H1 (cell line): ENCODE measurements around the gene VMA21. TPM values are rescaled to one million over a fixed set of nuclear protein-coding genes. Genes with fewer than 3 reads are reported as not detected.

Experiments
- CTCF ChIA-PET: fragments of 300-600 bp; sonication (Branson Sonifier 250); formaldehyde crosslinking; loops from one replicate; lab custom pipeline; 2021; ENCODE audit not compliant: partially characterized antibody; lab: Charles Lee
- POLR2A ChIA-PET: fragments of 300-600 bp; sonication (Branson Sonifier 250); formaldehyde crosslinking; loops from one replicate; lab custom pipeline; 2021; ENCODE audit warnings: inconsistent platforms; ENCODE audit not compliant: partially characterized antibody; lab: Charles Lee
- DNase-seq, 2 experiments: peaks; one replicate each; pipeline versions ENCODE4 v3.0.0 to v3.0.0-alpha.2; 2010 to 2022; ENCODE audit warnings: low spot score in 2 of 2, low read depth in 1 of 2, mixed read lengths in 1 of 2
- FAIRE-seq: peaks from 2 replicates; lab custom pipeline; 2011; peaks lifted over from hg19 to GRCh38; lab: Jason Lieb, UNC
- H2AFZ ChIP-seq: 2 replicates; pipeline ENCODE4 v1.8.1; 2012; ENCODE audit warnings: low read length, inconsistent platforms
- H2AK5ac ChIP-seq: 2 replicates; pipeline ENCODE4 v1.6.1; 2013; ENCODE audit warnings: low read depth, low read length
- H2BK120ac ChIP-seq: replicated peaks from 2 replicates; pipeline ENCODE3; 2013; ENCODE audit warnings: low read depth, low read length, inconsistent platforms
- H2BK12ac ChIP-seq: 2 replicates; pipeline ENCODE4 v1.6.1; 2013; ENCODE audit warnings: low read depth, low read length
- H2BK15ac ChIP-seq: 2 replicates; pipeline ENCODE4 v1.6.1; 2013; ENCODE audit warnings: low read length
- H2BK20ac ChIP-seq: 2 replicates; pipeline ENCODE4 v1.6.1; 2013; ENCODE audit warnings: low read length
- H2BK5ac ChIP-seq: 2 replicates; pipeline ENCODE4 v1.6.1; 2013; ENCODE audit warnings: low read depth, low read length
- H3K14ac ChIP-seq: 2 replicates; pipeline ENCODE4 v1.6.1; 2013; ENCODE audit warnings: inconsistent platforms; ENCODE audit not compliant: insufficient read length
- H3K18ac ChIP-seq: 2 replicates; pipeline ENCODE4 v1.6.1; 2013; ENCODE audit warnings: low read length; ENCODE audit errors: extremely low read depth
- H3K23ac ChIP-seq: 2 replicates; pipeline ENCODE4 v1.6.1; 2013; ENCODE audit warnings: inconsistent platforms; ENCODE audit not compliant: insufficient read length
- H3K23me2 ChIP-seq: 2 replicates; pipeline ENCODE4 v1.6.1; 2013; ENCODE audit warnings: low read depth, low read length
- H3K27ac ChIP-seq: 2 replicates; pipeline ENCODE4 v1.6.1; 2011; ENCODE audit warnings: low read depth, low read length, inconsistent platforms
- H3K27me3 ChIP-seq, 4 experiments: replicated peaks in 1 of 4; 1 replicate in 1 of 4; 2 replicates in 3 of 4; pipeline versions ENCODE4 v1.6.1 to v1.8.1; 2011 to 2013; ENCODE audit warnings: low read length in 3 of 4, mild to moderate bottlenecking in 3 of 4, inconsistent platforms in 2 of 4, mixed read lengths in 2 of 4, moderate library complexity in 1 of 4; ENCODE audit not compliant: control insufficient read depth in 3 of 4, insufficient read depth in 3 of 4; ENCODE audit errors: extremely low read depth in 1 of 4
- H3K36me3 ChIP-seq, 4 experiments: 2 replicates each; pipeline versions ENCODE4 v1.6.1 to v1.8.1; 2011 to 2013; ENCODE audit warnings: mild to moderate bottlenecking in 4 of 4, low read length in 3 of 4, moderate library complexity in 2 of 4, control low read depth in 1 of 4, inconsistent platforms in 1 of 4; ENCODE audit not compliant: insufficient read depth in 4 of 4, control insufficient read depth in 2 of 4
- H3K4ac ChIP-seq: replicated peaks from 2 replicates; pipeline ENCODE3; 2013; ENCODE audit warnings: low read length, low read depth, mixed read lengths, inconsistent platforms; ENCODE audit not compliant: insufficient read length
- H3K4me1 ChIP-seq, 4 experiments: replicated peaks in 1 of 4; 1 replicate in 1 of 4; 2 replicates in 3 of 4; pipeline versions ENCODE4 v1.6.1 to v1.8.1; 2011 to 2013; ENCODE audit warnings: low read length in 3 of 4, inconsistent platforms in 2 of 4, mixed read lengths in 1 of 4; ENCODE audit not compliant: insufficient read depth in 4 of 4, control insufficient read depth in 3 of 4
- H3K4me2 ChIP-seq, 2 experiments: 2 replicates each; pipeline versions ENCODE4 v1.6.1 to v1.8.1; 2011 to 2013; ENCODE audit warnings: low read depth in 2 of 2, low read length in 2 of 2, control low read depth in 1 of 2, inconsistent platforms in 1 of 2, mild to moderate bottlenecking in 1 of 2; ENCODE audit not compliant: insufficient read depth in 1 of 2
- H3K4me3 ChIP-seq, 4 experiments: fragments of 200-600, 300-600 bp in 1 of 4; sonication (generic), shearing (Covaris generic), sonication (Bioruptor Twin) in 1 of 4; 2 replicates each; pipeline versions ENCODE4 v1.5.1 to v1.8.1; 2011 to 2016; ENCODE audit warnings: low read length in 4 of 4, low read depth in 3 of 4, control low read depth in 2 of 4, inconsistent platforms in 2 of 4, mild to moderate bottlenecking in 2 of 4, mixed read lengths in 1 of 4, moderate library complexity in 1 of 4; ENCODE audit not compliant: insufficient read depth in 2 of 4; ENCODE audit errors: extremely low read depth in 1 of 4
- H3K56ac ChIP-seq: replicated peaks from 2 replicates; pipeline ENCODE3; 2013; ENCODE audit warnings: low read depth, mild to moderate bottlenecking, mixed read lengths, low read length, inconsistent platforms; ENCODE audit not compliant: insufficient read length
- H3K79me1 ChIP-seq: 2 replicates; pipeline ENCODE4 v1.6.1; 2013; ENCODE audit warnings: low read depth, low read length, control low read depth
- H3K79me2 ChIP-seq, 2 experiments: 2 replicates each; pipeline versions ENCODE4 v1.6.1 to v1.8.1; 2012 to 2013; ENCODE audit warnings: low read length in 2 of 2, mild to moderate bottlenecking in 2 of 2, inconsistent platforms in 1 of 2; ENCODE audit not compliant: insufficient read depth in 2 of 2, control insufficient read depth in 1 of 2
- H3K9ac ChIP-seq, 4 experiments: replicated peaks in 1 of 4; 1 replicate in 1 of 4; 2 replicates in 3 of 4; pipeline versions ENCODE4 v1.6.1 to v1.8.1; 2011 to 2013; ENCODE audit warnings: low read depth in 3 of 4, low read length in 3 of 4, control low read depth in 2 of 4, mild to moderate bottlenecking in 2 of 4, moderate library complexity in 2 of 4, inconsistent platforms in 1 of 4; ENCODE audit errors: extremely low read depth in 1 of 4
- H3K9me3 ChIP-seq, 2 experiments: 2 replicates each; pipeline versions ENCODE4 v1.6.1 to v1.8.1; 2012 to 2013; ENCODE audit warnings: mild to moderate bottlenecking in 2 of 2, moderate library complexity in 2 of 2, control low read depth in 1 of 2, inconsistent platforms in 1 of 2, low read depth in 1 of 2, low read length in 1 of 2, mixed read lengths in 1 of 2; ENCODE audit not compliant: insufficient read depth in 2 of 2
- H4K20me1 ChIP-seq, 2 experiments: replicated peaks in 1 of 2; 2 replicates each; pipeline versions ENCODE3 to v1.8.1; 2011 to 2013; ENCODE audit warnings: inconsistent platforms in 2 of 2, low read length in 2 of 2, mild to moderate bottlenecking in 1 of 2; ENCODE audit not compliant: insufficient read depth in 2 of 2, control insufficient read depth in 1 of 2
- H4K5ac ChIP-seq: 2 replicates; pipeline ENCODE4 v1.6.1; 2013; ENCODE audit warnings: low read length, low read depth, mixed read lengths, inconsistent platforms; ENCODE audit not compliant: insufficient read length
- H4K8ac ChIP-seq: 2 replicates; pipeline ENCODE4 v1.8.0; 2013; ENCODE audit warnings: mild to moderate bottlenecking, moderate library complexity, low read length, inconsistent platforms; ENCODE audit not compliant: insufficient read depth; ENCODE audit errors: extremely low read depth
- H4K91ac ChIP-seq: replicated peaks from 2 replicates; pipeline ENCODE3; 2013; ENCODE audit warnings: low read length, mixed read lengths, inconsistent platforms; ENCODE audit not compliant: insufficient read length
- BACH1 ChIP-seq: IDR thresholded peaks from 2 replicates; pipeline ENCODE4 v1.6.1; 2012; ENCODE audit warnings: low read length, improper control_type of control experiment
- EP300 ChIP-seq, 2 experiments: IDR thresholded peaks; 1 replicate in 1 of 2; 2 replicates in 1 of 2; pipeline ENCODE4 v1.6.1; 2011 to 2012; ENCODE audit warnings: low read depth in 2 of 2, low read length in 2 of 2, mild to moderate bottlenecking in 2 of 2, borderline replicate concordance in 1 of 2, inconsistent platforms in 1 of 2, moderate library complexity in 1 of 2
- JUND ChIP-seq: IDR thresholded peaks from 2 replicates; pipeline ENCODE4 v1.6.1; 2011; ENCODE audit warnings: mild to moderate bottlenecking, improper control_type of control experiment, low read length
- KDM4A ChIP-seq: IDR thresholded peaks from one replicate; pipeline ENCODE4 v1.7.1; 2012; ENCODE audit warnings: low read depth, mild to moderate bottlenecking, moderate library complexity, low read length, inconsistent platforms; ENCODE audit not compliant: severe bottlenecking
- POU5F1 ChIP-seq: IDR thresholded peaks from 2 replicates; pipeline ENCODE4 v1.6.1; 2011; ENCODE audit warnings: low read depth, mild to moderate bottlenecking, low read length, moderate library complexity
- RBBP5 ChIP-seq: IDR thresholded peaks from 2 replicates; pipeline ENCODE4 v1.7.1; 2012; ENCODE audit warnings: low read depth, mild to moderate bottlenecking, inconsistent platforms, low read length, moderate library complexity, borderline replicate concordance
- RNF2 ChIP-seq: fragments of 200-900, 300-1000 bp; sonication (generic); IDR thresholded peaks from 2 replicates; pipeline ENCODE4 v1.7.1; 2016; ENCODE audit warnings: borderline replicate concordance, low read depth, mild to moderate bottlenecking, antibody characterized with exemption, low read length; ENCODE audit not compliant: poor library complexity, severe bottlenecking; ENCODE audit errors: missing control alignments
- SRF ChIP-seq: IDR thresholded peaks from 2 replicates; pipeline ENCODE4 v1.6.1; 2011; ENCODE audit warnings: mild to moderate bottlenecking, low read depth, low read length, moderate library complexity
- TAF7 ChIP-seq: optimal IDR thresholded peaks from 2 replicates; pipeline ENCODE3; 2011; ENCODE audit warnings: low read depth, mild to moderate bottlenecking, inconsistent platforms, low read length, moderate library complexity, borderline replicate concordance
- TEAD4 ChIP-seq: IDR thresholded peaks from 2 replicates; pipeline ENCODE4 v1.6.1; 2012; ENCODE audit warnings: low read depth, low read length, inconsistent platforms, mixed read lengths
- whole genome bisulfite sequencing, 2 experiments: shearing (Covaris generic) in 1 of 2; methylation state at CpG; one replicate each; pipeline versions ENCODE4 v1.1.6 to v1.1.7; 2013 to 2015; ENCODE audit warnings: low lambda C conversion rate in 2 of 2, mixed read lengths in 2 of 2, inconsistent platforms in 1 of 2, low coverage in 1 of 2, missing lambda C conversion rate in 1 of 2; ENCODE audit not compliant: insufficient replicate concordance in 2 of 2, insufficient coverage in 1 of 2, insufficient read length in 1 of 2; ENCODE audit errors: extremely low coverage in 1 of 2, missing lambda C conversion rate in 1 of 2; 5-methylcytosine and 5-hydroxymethylcytosine counted together
- polyA plus RNA-seq, 7 experiments: library from polyadenylated mRNA; depleted of rRNA in 3 of 7; stranded (reverse) in 5 of 7; unstranded in 2 of 7; fragments of >200 nt in 5 of 7; fragments of 200-250 nt in 2 of 7; gene quantifications; 1 replicate in 5 of 7; 2 replicates in 1 of 7; 4 replicates in 1 of 7; pipeline versions ENCODE4 v1.2.1 to v1.2.3, GENCODE V29; 2011 to 2013; ENCODE audit warnings: missing spikeins in 2 of 7, mixed read lengths in 2 of 7
- total RNA-seq: library from RNA; stranded (reverse); fragmentation: NEBNext Ultra II Directional; extraction: Animal tissue kit (Norgen Biotek cat#: 25700); gene quantifications from 2 replicates; pipeline ENCODE4 v1.2.1, GENCODE V29; 2021
- TF ChIP-seq, protein P1 (sequence below): IDR thresholded peaks from 2 replicates; pipeline ENCODE4 v1.6.1; 2012; ENCODE audit warnings: low read length, inconsistent platforms

VMA21 gene
- total and polyA plus RNA-seq, 2 of the 8 experiments (the other 6 are each of a cell fraction or from before 2014, with no cell fraction given): 25.8 to 65.4 TPM

DNA sequence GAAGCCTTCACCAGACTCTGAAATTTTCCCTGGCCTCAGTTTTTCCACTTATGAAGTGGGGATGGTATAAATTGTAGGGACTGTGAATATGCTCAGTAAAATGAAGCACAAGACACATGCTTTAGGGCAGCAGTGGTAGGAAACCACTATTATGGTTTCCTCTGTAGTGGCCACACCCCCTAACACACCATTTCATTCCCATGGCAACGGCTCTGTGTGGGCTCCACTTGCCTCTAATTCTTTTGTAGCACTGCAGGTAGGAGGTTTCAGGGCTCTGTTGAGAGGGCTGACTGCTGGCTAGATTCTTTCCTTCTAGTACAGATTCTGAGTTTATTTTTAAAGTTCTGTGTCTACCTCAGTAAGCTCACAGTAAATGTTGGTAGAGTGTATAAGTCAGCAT, 3.5 kb upstream of the VMA21 start:
- H2AK5ac ChIP-seq: no peak overlapping the region
- no CpG with 5 or more reads among the region's 1 CpG for WGBS, 2 experiments
- H4K5ac ChIP-seq: no peak overlapping the region
- H3K9me3 ChIP-seq: no peaks in the 10 kb centered on the region; a peak in 1 of 4 replicates
- TF ChIP-seq POU5F1: no peak
- TF ChIP-seq, protein P1, sequence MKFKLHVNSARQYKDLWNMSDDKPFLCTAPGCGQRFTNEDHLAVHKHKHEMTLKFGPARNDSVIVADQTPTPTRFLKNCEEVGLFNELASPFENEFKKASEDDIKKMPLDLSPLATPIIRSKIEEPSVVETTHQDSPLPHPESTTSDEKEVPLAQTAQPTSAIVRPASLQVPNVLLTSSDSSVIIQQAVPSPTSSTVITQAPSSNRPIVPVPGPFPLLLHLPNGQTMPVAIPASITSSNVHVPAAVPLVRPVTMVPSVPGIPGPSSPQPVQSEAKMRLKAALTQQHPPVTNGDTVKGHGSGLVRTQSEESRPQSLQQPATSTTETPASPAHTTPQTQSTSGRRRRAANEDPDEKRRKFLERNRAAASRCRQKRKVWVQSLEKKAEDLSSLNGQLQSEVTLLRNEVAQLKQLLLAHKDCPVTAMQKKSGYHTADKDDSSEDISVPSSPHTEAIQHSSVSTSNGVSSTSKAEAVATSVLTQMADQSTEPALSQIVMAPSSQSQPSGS: no peak
- TF ChIP-seq BACH1: no peak
- TF ChIP-seq EP300 (IDR thresholded peaks at IDR 0.05; ENCODE audit: borderline replicate concordance in 1 of 2, low read depth in 2 of 2, low read length in 2 of 2): no peak
- no peak for TF ChIP-seq KDM4A
- no peak for TF ChIP-seq RBBP5
- no peak for TF ChIP-seq TEAD4
- no peak for TF ChIP-seq JUND
- no peak for TF ChIP-seq SRF
- TF ChIP-seq TAF7: no peak
- no peak for TF ChIP-seq RNF2
- peaks cover 2% of the 10 kb centered on the region; the same call in 1 of the 2 replicates for H3K23me2 ChIP-seq
- ChIA-PET CTCF (interaction anchor here (1.0 kb wide), 1 partner anchor 242 kb away, joined by 3 read pairs; no protein-coding TSS in a partner anchor), POLR2A (no interaction called here)
- no peak overlapping the region for H2BK20ac ChIP-seq
- H3K27ac ChIP-seq: no peak overlapping the region
- DNase-seq (no peak), FAIRE-seq (peak; percentile 42)
- no peak overlapping the region for H3K14ac ChIP-seq
- H3K4me2 ChIP-seq: no peak overlapping the region
- peaks cover 0 to 3% of the 10 kb centered on the region in 2 experiments for H4K20me1 ChIP-seq
- no peaks in the 10 kb centered on the region for H3K27me3 ChIP-seq
- no peak overlapping the region for H2AFZ ChIP-seq
- H3K56ac ChIP-seq: no peak overlapping the region
- H3K36me3 ChIP-seq: no peaks in the 10 kb centered on the region
- no peak overlapping the region for H3K18ac ChIP-seq
- H2BK15ac ChIP-seq: no peak overlapping the region
- peaks cover 0 to 13% of the 10 kb centered on the region in 2 experiments; a peak in 2 of 4 replicates for H3K79me2 ChIP-seq
- no peak overlapping the region for H3K4ac ChIP-seq
- H3K4me1 ChIP-seq: 0 out of 7 replicates have a peak, but pooled peaks cover 0 to 3% (median 0%) of the 10 kb centered on the region in 4 experiments
- H4K8ac ChIP-seq: no peak overlapping the region
- no peak overlapping the region for H4K91ac ChIP-seq
- no peak overlapping the region for H3K4me3 ChIP-seq
- no peaks in the 10 kb centered on the region for H3K79me1 ChIP-seq
- no peak overlapping the region for H3K23ac ChIP-seq
- no peak overlapping the region for H3K9ac ChIP-seq
- no peak overlapping the region for H2BK5ac ChIP-seq
- H2BK120ac ChIP-seq: no peak overlapping the region
- H2BK12ac ChIP-seq: no peak overlapping the region
